GM12872 (cell line): ENCODE results near the gene PRKD1.

Source experiments
- TF ChIP-seq, protein P1 (sequence below): IDR thresholded peaks from 3 replicates; pipeline ENCODE4 v1.5.1; 2011; ENCODE audit warnings: low read depth, mild to moderate bottlenecking, low read length, moderate library complexity; ENCODE audit not compliant: insufficient read depth

The PRKD1 gene

DNA sequence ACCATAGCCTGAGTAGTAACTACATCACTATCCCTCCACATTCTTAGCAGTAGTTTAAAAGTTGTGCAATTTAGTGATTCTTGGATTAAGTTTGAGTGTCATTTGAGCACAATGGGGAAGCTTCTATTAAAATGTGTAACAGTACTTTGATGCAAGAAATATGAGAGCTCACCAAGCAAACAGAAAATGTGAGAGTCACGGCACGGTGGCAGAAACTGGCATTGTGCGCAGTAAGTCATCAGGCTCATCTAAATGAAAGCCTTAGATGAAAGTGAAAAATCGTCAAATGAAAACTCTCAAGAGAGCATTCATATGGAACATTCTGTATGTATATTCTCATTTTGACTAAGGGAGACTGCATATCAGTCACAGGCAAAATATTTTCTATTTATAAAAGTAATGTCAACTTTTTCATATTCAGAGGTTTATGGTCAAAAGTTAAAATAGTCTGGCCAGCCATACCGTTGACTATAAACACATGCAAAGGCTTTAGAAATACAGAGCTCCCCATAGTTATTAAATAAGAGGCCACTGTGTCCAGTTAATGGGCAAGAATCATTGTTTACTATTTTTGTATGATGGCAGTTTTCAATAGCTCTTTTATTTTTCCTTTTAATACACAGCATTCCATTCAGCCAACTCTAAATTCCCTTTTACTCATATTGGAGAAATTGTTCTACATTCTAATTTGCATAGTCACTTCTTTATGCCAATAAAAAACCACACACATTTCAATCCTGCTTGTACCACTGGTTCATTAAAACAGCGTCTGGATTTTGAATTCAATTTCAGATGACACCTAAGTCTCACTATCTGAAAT is 167.9 kb downstream of the PRKD1 start:
- TF ChIP-seq, protein P1, sequence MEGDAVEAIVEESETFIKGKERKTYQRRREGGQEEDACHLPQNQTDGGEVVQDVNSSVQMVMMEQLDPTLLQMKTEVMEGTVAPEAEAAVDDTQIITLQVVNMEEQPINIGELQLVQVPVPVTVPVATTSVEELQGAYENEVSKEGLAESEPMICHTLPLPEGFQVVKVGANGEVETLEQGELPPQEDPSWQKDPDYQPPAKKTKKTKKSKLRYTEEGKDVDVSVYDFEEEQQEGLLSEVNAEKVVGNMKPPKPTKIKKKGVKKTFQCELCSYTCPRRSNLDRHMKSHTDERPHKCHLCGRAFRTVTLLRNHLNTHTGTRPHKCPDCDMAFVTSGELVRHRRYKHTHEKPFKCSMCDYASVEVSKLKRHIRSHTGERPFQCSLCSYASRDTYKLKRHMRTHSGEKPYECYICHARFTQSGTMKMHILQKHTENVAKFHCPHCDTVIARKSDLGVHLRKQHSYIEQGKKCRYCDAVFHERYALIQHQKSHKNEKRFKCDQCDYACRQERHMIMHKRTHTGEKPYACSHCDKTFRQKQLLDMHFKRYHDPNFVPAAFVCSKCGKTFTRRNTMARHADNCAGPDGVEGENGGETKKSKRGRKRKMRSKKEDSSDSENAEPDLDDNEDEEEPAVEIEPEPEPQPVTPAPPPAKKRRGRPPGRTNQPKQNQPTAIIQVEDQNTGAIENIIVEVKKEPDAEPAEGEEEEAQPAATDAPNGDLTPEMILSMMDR: no peak

DNA sequence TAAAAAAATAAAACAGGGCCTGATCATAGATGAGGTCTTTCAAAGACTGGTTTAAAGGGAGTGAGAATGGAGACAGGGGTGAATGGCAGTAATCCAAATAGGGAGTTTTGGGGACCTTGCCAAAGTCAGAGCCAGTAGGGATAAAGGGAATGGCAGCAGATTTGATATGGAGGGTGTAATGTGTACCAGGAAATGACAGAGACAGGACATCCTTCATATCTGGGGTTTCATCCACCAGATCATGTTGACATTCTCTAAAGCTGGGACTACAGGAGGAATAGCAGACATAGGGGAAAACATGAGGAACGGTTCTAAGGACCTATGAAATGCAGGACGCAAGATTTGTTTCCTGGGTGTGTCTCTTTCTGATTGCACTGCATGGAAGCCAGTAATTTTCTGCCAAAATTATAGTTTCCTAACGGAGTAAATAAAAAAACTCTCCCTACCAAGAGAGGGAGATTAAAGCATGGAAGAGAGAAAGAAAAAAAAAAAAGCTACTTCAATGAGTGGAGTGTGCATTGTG is 169.9 kb downstream of the PRKD1 start:
- TF ChIP-seq, protein P1: no peak

DNA sequence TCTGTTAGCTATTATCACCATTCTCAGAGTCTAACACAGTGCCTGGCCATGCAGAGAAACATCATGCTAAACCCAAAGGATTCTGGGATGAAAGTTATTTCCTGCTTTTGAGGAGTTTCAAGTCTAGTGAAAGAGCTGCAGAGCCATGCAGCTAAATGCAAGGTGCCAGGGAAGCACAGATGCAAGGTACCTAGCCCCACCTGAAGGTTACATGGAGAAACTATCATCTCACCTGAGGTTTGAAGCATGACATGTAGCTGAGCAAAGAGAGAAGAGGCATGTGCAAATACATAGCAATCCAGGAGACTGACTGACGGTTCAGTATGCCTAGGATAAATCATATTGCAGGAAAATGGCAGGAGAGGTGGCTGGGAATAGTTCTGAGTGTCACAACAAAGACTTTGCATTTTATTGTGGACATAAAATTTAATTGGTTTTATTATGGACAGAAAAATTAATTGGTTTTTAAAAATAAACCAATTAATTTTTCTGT is 170.4 kb downstream of the PRKD1 start:
- TF ChIP-seq, protein P1: no peak

DNA sequence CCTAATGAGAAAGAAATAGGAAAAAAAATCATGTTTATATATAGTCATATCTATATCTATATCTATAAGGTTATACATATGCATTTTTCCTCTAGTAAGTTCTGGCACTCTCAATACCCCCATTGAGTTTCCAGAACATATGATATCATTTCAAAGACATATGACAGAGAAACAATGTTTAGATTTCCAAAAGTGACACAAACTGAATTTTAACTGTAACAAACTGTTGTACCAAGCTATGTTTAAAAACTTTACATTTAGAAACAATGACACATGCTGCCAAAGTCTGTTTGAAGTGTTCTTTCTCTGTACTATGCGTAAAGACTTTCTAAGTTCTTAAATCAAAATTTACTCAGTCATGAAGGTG is 171.6 kb downstream of the PRKD1 start:
- TF ChIP-seq, protein P1: no peak

DNA sequence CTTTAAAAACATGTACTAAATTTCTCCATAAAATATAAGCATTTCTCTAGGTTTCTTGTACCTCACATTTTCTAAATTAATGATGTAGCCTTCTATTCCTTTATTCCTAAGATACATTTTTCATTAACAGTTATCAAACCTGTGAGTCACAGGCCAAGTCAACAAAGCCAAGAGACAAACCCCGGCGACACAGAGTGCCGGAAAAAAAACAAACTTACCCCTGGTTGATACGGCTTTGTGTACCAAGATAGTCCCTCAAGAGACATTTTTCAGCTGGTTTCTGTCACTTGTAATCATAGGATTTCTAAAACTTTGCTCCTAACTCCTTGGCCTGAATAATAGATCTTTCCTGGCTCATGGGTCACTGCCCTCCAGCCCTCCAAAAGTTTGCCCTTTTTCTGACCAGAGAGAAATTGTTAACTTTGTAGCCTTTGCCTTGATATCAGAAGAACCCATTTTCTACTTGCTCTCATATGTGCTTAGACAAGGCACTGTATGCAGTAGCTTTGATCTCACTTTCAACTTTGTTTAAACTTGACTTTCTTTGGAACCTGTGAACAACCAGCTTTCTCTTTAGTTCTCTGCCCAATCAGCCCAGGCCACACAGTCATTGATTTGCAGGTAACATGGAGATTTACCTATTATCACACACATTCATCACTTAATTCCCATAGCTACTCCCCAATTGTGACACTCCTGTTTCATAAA is 172.2 kb downstream of the PRKD1 start:
- TF ChIP-seq, protein P1: no peak

DNA sequence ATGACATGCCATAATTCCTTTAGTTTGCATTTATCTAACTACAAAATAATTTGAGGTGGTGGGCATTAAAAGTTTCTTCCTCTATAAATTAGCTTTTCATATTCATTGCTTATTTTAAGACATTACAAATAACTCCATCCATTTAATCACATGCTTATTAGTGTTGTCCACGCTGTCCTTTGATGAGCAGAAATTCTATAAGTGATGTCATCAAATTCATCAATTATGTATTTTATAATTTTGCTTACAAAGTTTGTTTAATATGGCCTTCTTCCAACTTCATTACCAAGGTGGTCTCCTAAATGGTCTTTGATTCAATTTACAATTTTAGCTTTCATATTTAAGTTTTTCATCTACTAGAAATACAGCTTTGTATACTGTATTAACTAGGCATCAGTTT is 173.5 kb downstream of the PRKD1 start:
- TF ChIP-seq, protein P1: no peak

DNA sequence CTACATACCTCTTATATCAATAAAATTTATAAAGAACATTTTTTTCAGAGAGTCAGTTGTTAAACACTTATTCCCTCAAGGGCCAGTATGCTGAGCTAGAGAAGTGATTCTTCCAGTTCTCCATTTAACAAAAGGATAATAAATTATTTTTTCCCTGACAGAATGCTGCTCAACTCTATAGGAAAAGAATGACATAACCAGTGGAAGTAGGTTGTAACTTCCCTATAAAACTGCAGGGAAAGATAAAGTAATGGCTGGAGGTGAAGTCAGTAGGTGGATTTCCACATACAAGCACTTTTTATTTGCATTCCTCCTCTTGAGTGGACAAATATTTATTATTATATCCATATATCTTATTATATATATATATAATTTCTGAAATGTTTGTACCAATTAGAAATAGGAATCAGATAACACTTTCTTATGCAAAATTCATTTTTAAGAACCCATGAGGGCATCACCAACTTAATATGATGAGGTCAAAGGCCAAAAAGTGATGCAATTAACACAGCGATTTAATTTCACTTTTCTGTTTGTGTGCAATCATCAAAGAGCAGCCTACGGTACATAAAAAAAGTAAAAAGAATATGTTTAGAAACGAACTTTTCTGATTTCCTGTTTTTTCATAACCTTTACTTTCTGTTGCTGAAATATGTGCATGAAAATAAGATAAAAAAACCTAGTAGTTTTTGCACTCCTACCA is 175.3 kb downstream of the PRKD1 start:
- TF ChIP-seq, protein P1: no peak
